Islet of Langerhans (tissue), 1 donor: Measurements from ENCODE around the gene FRMD4A.

Experiments
- FAIRE-seq: peaks from one replicate; lab custom pipeline; 2011; peaks lifted over from hg19 to GRCh38; lab: Jason Lieb, UNC

The FRMD4A gene

DNA sequence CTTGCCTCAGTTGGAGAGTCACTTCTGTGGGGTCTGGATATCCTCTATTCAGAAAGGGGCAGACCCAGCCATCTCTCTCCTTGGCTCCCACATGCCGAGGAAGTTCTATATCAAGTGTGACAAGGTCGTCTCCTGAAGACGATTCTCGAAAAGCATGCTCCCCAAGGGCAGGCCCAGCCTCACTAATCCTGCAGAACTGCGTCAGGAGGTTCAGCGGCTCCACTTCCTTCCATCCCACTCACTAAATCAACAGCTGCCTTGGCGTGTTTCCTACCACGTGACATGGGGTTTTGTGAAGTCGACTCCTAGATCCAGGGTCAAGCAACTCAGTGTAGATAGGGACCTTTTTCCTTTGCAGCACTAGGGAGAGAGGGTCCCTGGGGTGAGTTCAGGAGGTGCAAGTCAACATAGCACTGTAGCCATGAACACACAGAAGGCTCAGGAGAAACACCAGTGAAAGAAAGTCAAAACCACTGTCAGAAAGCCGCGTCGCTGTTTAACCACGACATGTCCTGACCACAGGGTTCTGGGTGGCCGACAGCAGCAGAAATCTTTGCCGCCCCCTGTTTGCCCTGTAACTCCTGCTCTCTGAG lies 587.5 kb downstream of the FRMD4A start:
- no peak for FAIRE-seq

DNA sequence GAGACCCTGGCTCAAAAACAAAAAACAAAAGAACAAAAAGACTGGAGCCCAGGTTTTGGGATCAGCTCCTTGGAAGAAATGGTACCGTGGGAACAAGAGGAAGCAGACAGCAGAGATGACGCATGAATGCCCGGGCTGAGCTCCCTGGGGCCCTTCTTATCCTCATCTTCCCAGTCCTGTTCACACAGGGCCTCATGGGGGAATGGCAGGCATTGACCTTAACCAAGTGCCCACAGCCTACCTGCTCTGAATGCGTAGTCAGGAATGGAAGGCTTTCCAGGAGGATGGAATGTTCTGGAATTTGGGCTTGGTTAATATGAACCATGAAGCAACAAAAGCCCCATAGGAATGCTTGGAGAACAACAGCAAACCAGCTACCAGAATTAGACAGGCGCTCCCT lies 589.3 kb downstream of the FRMD4A start:
- no peak for FAIRE-seq

DNA sequence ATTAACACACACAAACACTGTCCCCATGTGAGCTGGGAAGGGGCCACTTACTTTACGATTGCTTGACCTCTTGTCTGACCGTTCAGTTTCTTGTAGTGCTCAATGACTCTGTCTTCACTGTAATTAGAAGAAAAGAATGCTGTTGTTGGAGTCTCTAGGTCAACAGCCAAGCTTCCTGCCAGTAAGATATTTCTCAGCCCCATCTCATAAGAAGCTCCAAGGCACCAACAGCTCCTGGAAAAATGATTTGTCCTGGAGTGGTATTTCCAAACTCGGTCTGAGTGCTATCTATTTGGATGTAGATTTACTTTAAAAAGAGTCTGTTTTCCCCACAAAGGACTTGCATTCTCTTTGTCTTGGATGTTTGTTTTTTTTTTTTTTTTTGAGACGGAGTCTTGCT lies 590.3 kb downstream of the FRMD4A start:
- FAIRE-seq = no peak

DNA sequence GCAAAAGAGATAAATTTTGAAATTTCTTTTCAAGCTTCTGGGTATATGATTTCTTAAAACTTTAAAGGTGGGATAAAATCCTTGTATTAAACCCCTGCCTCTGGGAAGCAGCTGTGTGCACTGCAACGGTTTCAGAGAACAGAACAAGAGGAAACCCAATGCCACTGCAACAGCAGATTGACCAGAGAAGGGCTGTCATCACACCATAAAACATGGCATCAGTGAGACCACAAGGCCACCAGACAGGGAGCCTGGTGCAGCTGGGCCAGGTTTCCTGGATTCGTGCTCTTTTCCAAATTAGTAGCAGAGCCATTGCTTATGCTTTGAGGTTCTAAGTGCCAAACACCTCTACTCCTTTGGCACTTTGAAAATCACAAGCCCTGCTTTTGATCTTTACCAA lies 591.5 kb downstream of the FRMD4A start:
- no peak for FAIRE-seq

DNA sequence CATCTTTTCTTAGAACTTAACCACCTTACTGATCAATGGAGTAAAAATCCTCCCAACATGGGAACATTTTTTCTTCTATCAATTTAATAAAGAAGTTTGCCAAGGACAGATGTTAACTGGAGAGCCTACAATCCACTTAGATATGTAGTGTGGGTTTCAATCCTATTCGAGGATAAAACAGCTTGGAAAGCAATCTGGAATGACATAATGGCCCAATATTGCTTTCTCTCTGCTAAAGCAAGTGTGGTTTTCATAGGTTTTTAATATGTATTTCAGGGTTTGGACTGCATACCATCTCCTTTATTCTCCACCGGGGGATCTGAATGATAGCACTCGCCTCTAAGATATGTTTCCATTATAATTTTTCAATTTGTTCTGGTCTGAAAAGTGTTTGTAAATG lies 594.2 kb downstream of the FRMD4A start:
- FAIRE-seq = no peak

GRCh38 chr10:13734151-13734550 lies 596.6 kb downstream of the FRMD4A start:
- FAIRE-seq = no peak

- FAIRE-seq = no peak
Observed at GRCh38 chr10:13733071-13733470, 597.7 kb downstream of the FRMD4A start.

GRCh38 chr10:13732465-13732881 lies 598.3 kb downstream of the FRMD4A start:
- FAIRE-seq = no peak

DNA sequence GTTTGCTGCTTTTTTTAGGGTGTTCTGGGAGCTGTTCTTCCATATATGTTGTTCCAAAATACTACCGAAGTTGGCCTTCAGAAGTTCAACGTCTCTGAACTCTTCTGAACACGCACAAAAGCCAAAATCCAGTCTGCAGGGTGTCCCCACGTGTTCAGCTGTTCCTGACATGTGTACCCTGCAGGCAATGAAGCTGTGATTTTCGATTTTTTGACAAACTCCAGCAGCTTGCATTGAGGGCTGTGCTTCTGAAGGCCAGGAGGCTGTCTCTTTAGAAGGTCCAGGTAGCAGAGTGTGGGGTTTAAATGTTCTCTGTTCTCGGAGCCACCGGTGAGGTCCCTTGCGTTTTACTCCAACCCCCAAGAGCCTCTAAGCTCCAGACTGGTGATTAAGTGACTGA lies 598.9 kb downstream of the FRMD4A start:
- no peak for FAIRE-seq

DNA sequence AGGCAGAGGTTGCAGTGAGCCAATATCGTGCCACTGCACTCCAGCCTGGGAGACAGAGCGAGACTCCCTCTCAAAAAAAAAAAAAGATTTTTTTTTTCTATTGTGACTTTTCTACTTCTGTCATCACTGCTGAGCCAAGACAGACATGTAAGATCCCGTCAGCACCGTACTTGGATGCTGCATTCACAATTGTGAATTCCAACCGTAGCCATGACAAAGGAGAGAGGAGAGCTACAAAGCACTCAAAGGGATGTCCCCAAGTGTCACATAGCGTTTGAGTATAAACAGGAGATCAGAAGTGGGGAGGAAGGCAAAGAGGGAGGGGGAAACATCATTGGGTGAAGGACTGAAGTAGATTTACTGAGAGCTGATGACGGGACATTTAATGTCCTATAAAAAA lies 599.8 kb downstream of the FRMD4A start:
- FAIRE-seq = no peak

GRCh38 chr10:13730306-13730652 lies 600.4 kb downstream of the FRMD4A start:
- no peak for FAIRE-seq

DNA sequence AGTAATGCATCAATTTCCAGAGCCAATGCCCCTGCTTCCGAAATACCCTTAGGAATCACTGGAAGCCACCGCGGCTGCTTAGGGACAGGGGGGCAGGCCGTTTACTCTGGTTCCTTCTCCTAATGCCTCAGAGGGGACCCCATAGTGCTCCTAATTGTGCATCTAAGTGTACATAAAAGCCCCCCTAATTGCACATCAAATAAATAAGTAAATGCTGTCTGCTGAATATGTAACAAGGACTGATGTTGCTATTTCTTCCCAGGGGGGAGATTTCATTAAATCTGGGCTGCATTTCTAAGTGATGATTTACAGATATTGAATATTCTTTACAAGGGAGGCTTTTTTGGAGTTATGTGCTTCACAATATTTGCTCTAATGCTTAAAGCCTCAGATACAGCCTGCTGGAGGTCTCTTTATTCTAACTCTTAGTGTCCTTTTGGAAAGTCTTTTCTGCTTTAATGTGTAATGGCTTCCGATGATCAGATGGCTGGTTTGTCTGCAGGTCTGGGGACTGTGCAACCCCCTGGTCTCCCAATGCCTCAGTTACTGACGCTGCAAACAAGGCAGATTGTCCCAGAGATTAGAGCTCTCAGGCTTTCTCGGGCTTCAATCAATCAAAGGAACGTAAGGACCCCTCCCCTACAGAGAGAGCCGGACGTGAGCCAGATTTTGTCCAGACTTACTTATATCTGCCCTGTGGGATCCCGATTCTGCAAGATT lies 601.0 kb downstream of the FRMD4A start:
- FAIRE-seq = no peak

- FAIRE-seq = no peak
Observed at GRCh38 chr10:13728898-13729535, 601.7 kb downstream of the FRMD4A start.

DNA sequence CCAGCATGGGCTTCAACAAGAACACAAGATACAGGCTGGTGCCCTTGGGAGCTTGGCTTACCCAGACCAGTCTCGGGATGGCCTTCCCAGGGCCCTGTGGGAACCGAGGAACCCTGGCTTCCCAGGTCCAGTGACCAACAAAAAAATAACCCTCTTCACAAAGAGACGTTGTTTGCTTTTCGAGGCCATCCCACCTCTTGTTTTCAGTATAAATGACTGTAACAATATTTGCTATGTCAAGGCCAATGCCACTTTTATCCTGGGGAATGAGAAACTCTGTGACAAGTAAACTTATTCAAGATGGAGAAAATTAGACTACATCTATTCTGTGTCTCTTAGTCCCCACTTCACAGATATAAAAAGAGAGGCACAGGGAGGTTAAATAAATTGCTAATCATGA lies 605.1 kb downstream of the FRMD4A start:
- FAIRE-seq = no peak

DNA sequence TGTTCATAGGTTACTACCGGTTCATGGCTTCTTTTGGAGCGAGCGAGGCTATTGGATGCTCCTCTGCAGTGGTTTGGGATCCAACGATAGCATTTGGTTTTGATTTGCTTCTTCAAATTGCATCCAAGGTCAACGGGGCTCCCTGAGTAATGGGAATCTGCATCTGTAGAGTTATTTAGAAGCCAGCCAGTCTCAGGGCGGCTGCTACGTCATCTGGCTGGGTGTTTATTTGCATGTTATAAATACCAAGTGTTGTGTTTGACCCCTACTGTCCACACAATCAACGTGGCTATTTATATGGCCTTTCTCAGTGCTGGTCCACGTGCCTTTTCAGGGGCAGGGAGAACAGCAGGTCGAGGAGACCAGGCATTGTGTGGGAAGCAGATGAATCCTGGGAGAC lies 606.2 kb downstream of the FRMD4A start:
- FAIRE-seq = no peak

DNA sequence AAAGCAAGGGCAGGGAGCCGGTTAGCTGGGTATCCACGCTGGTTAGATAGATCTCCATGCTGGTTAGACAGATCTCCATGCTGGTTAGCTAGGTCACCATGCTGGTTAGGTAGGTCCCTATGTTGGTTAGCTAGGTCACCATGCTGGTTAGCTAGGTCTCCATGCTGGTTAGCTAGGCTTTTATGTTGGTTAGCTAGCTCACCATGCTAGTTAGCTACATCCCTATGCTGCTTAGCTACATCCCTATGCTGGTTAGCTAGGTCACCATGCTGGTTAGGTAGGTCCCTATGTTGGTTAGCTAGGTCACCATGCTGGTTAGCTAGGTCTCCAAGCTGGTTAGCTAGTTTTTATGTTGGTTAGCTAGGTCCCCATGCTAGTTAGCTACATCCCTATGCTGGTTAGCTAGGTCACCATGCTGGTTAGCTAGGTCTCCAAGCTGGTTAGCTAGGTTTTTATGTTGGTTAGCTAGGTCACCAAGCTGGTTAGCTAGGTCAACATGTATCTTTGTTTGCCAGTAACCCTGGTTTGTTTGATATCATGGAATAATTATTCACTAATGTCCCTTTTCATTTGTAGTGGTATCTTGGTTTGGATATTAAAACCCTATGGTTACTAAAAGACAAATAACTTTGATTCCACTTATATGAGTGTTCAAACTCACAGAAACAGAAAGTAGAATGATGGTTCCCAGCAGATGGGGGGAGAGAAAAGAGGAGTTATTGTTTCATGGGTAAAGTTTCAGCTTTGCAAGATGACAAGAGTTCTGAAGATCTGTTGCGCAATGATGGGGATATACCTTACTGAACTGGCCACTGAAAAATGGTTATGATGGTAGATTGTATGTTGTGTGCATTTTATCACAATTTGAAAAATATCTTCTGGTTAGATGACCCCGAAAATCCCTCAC lies 607.7 kb downstream of the FRMD4A start:
- FAIRE-seq = no peak

DNA sequence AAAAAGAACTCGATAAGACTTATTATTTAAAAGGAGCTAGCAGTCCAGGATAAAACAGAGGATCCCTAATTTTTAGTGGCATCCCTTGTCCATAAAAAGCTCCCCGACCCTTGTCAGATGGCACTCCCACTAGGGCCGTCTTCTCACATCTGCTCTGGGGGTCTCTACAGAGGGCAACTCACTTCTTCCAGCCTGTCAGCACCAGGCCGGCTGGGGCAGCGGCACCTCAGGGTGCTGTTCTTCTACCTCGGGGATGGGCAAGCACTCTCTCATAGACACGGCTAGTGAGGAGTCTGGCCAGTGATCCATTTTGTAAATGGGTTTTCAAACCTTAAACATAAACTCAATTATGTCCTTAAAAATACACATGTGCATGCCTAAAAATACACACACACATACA lies 609.2 kb downstream of the FRMD4A start:
- FAIRE-seq = no peak

DNA sequence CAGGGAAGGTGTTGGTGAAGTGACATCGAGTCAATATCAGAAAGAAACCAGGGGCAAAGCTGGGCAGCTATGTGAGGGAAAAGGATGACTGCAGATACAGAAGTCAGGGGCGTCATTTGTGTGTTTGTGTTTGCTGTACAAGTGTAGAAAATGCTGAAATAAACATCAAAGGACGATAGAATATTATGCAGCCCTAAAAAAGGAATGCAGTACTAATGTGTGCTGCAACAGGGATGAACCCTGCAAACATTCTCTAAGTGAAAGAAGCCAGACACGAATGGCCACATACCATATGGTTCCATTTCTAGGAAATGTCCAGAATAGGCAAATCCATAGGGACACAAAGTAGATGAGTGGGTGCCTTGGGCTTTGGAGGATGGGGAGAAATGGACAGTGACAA lies 610.0 kb downstream of the FRMD4A start:
- FAIRE-seq = no peak

DNA sequence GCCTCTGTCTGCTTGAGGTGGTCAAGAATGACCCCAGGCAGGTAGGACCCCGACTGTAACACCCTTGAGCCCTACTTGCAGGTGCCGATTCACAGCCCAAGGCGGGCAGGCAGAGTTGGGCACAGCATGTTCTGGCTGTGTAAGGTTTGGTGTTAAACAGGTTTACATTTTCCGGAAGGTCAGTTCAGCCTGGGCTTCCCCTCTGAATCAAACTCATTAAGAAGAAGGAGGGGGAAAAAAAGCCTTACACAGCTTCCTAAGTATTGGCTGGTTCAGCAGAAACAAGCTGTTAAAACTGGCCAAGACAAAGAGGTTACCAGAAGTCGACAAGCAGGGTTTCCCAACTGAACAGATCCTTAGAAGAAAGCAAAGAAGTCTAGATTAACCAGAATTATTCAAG lies 611.3 kb downstream of the FRMD4A start:
- FAIRE-seq = no peak

DNA sequence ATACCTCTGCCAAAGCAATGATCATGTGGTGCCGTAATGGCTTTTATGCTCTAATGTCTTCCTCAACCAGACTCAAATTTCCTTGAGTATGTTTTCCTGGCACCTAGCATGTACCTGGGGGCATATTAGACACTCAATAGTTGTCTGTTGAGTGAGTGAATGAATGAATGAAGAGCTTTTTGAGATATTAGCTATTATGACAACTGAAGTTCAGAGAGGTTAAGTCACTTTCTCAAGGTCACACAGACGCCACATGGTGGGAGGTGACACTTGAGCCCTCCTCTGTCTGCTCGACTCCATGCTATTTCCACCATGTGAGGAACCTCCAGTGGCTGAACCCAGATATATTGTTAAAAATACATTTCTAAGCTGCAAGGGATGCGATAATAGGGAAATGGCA lies 611.9 kb downstream of the FRMD4A start:
- FAIRE-seq = no peak

DNA sequence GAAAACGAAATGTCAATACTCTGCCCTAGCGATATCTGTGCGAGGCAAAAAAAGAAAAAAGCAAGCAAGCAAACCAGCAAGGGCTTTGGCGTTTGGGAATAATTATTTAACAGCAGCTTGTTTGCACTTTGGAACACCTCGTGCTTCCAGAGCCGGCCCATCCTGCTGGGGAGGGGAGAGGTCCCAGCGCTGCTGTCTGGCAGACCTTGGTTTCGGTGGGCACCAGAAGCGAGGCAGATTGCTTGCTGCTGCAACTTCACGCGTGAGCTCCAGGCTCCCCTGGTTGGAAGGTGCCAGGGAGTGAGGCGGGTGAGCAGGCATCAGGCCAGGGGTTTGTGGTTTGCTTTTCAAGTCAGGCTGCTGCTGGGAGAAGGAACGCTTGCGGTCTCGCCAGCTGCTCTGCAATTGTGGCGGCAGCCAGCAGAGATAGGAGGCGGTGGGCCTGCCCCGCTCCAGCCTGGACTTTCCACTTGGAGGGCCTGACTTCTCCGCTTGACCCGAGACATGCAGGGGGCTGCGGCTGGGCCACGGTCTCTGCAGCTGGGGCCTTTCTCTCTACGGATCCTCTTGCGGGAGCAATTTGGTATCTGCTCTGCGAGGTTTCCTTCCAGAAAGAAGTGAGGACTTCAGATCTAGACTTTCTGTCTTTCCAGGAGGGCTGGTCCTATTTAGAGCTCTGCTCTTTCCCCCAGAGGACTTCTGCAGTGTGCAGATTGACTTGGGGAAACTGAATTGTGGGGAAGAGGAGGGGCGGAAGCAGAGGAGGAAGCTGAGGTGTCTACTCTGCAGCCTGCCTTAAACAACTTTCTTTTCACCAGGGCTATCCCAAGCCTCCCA lies 612.6 kb downstream of the FRMD4A start:
- FAIRE-seq = no peak

DNA sequence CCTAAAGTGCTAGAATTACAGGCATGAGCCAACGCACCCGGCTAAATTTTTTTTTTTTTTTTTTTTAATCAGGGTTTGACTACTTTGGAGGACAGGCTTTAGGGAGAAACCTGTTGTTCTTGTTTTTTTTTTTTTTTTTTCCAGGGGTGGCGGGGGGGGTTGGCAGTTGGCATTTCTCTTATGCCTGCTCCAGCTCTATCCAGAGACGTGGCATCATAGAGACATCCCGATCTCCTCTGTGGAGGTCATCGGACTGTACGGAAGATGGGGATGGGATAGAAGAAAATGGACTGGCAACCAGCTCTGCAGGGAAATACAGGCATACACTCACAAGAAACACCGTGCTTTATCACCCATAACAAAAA lies 613.2 kb downstream of the FRMD4A start:
- no peak for FAIRE-seq
